HG03442 (cell line): ENCODE measurements around the gene WDR3.
"Not testable (repeated sequence)": the region's sequence is repeated elsewhere in the genome, so short reads cannot be mapped to it uniquely, and the experiment has no call there.

Source experiments
- ATAC-seq: cut with Tn5 transposase; IDR thresholded peaks from one replicate; pipeline ENCODE4 v1.9.1; 2021; ENCODE audit warnings: mild to moderate bottlenecking, moderate library complexity; ENCODE audit not compliant: unreplicated experiment

WDR3 gene

DNA sequence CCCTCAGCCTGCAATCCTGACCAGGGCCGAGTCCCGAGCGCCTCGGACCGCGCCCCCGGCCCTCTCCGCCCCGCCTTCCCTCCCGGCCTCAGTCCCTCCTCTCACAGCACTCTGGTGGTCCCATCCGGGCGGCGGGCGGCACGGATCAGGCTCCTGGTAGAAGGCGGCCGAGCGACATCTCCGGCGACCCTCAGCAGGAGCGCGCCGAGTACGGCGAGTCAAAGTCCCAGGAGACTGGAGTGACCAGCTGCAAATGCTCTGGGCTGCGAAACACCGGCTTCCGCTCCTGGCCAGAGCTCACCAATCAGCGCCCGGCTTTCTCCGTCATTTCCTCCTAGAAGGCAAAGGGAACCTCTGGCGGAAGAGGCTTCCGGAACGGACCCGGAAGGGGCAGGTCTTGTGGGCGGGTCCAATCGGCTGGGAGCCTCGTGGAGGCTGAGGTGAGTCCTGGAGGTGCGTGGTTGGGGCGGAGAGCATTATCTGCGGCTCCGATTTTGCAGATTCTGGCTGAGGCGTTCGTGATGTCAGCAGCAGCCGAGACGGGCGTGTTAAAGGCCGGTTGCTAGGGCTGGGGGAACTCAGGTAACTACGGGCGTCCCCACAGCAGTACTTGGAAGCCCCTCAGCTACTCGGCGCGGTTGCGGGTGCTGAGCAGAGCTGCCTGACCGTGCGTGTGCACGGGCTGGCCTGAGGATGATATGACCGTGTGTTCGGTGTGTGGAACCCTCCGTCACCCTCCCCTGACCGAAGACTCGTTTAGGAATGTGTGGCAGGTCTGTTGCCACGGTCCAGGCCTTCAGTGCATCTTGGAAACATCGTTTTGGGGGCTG lies at the start of gene WDR3, which contains the start of gene GDAP2:
Gene WDR3, plus strand, starts transcription at position 397 of the 830 bp plus-strand sequence. CDS start 3,581 bp downstream, outside the sequence.
Gene GDAP2, minus strand, starts transcription at position 279 of the 830 bp plus-strand sequence. CDS start 9,264 bp downstream, outside the sequence.
- ATAC-seq: peak; percentile 94

DNA sequence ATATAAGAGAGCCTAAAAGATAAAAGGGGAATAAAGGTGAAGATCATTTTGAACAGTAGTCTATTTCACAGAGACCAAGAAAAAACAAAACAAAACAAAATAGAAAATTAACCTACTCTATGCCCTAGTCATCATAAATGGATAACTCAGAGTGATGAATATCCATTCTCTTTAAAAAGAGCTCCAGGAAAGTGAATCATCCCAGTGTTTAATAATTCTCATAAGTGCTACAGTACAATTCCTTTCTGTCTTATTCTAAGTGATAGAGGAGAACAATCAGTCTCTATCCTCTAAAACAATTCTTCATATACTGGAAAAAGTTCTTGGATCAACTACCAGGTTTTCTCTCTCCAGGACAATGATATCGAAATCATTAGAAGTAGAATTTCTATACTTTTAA lies 45.9 kb upstream of the WDR3 start:
- ATAC-seq: no peak

GRCh38 chr1:117886101-117886795 lies 43.3 kb upstream of the WDR3 start:
- no peak for ATAC-seq

- no peak for ATAC-seq
Measured at GRCh38 chr1:117890452-117890851, 39.1 kb upstream of the WDR3 start.

GRCh38 chr1:117892512-117892911 lies 37.0 kb upstream of the WDR3 start:
- ATAC-seq: no peak

- ATAC-seq: no peak
Measured at GRCh38 chr1:117894078-117894477, 35.5 kb upstream of the WDR3 start.

DNA sequence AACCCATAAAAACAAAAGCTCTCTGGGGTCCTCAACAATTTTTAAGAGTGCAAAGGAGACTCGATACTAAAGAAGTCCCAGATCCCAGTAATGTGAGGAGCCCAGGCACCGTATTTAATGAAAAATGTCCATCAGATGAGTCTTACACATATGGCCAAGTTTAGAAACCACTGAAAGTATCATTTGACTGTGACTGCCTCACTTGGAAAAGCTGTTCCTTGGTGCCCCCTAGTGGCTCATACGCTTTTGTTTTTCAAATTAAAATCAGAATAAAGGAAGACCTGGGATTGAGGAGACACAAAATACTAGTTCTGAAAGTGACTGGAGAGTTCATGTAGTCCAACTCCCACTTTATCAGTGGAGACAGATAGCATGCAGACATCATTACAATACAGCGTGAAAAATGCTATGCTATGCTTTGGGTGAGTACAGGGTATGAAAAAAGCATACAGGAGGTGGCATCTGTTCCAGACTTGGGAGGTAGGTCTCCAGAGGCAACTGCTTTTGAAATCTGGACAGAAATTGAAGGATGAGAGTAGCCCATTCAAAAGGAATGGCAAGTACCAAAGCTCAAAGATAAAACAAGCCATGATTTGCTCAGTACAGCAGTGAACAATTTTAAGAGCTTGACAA lies 33.9 kb upstream of the WDR3 start:
- peak; percentile 95 for ATAC-seq

DNA sequence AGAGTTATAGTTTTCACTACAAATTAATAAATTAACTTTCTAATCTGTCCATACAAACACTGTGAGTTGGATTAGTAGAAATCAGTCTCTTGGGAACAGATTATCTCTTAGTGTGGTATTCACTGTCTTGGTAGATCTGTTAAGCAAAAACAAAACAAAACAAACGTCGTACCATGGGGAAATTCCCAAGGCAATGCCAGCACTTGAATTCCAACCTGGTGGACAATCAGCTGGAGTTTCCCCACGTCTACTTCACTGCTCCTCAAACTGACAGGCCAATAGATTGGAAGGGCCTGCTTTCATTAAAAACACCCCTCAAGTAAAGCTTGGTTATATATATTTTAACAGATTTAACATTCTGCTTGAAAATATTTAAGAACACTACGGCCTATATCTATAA lies 32.0 kb upstream of the WDR3 start:
- ATAC-seq: no peak

DNA sequence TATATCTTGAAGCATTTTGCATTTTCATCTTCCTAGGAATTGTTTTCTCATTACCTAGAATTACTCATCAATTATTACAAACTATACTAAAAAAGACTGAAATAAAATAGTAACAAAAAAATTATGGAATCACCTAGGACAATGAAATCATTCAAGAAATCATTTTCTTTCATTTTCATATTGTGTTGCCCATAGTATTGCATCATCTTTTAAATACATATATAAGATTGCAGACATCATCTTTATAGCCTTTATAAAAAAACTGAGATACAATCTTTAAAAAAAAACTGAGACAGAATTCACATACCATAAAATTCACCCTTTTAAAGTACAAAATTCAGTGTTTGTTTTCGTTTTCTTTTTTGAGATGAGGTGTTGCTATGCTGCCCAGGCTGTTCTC lies 29.7 kb upstream of the WDR3 start:
- ATAC-seq: no peak

- ATAC-seq: no peak
Measured at GRCh38 chr1:117902944-117903343, 26.6 kb upstream of the WDR3 start.

DNA sequence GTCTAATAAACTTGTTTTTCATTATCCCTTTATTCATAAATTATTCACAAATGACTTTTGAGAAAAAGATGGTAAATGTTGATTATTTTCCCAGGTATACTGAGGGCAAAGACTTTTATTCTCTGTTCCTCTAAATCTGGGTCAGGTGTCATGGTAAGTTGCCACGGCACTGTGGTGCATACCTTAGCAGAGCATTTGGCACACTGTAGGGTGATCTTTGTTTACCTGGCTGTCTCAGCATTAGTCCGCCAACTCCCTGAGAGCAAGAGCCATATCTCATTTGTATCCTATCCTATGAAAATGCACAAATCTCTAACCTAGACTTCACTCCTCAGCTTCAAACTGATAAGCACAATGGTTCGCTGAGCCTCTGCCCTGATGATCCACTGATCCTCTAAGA lies 25.1 kb upstream of the WDR3 start:
- ATAC-seq: no peak

DNA sequence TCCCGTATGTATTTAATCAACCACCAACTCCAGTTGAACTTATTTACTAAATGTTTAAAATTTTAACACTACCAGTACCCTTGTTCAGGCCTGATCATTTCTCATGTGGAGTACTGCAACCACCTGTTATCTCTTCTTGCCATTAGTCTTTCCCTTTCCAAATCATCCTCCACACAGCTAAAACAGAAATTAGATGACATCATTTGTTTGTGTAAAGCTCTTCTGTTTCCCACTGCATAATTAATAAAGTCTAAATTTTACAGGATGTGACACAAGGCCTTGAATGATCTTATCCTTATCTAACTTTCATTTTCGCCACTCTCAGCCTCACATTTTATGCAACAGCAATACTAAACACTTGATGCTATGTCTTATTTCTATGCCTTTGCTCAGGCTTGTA lies 24.5 kb upstream of the WDR3 start:
- ATAC-seq: no peak

GRCh38 chr1:117911051-117911450 lies 18.5 kb upstream of the WDR3 start:
- ATAC-seq: no peak

- no peak for ATAC-seq
Measured at GRCh38 chr1:117919376-117919775, 10.2 kb upstream of the WDR3 start.

DNA sequence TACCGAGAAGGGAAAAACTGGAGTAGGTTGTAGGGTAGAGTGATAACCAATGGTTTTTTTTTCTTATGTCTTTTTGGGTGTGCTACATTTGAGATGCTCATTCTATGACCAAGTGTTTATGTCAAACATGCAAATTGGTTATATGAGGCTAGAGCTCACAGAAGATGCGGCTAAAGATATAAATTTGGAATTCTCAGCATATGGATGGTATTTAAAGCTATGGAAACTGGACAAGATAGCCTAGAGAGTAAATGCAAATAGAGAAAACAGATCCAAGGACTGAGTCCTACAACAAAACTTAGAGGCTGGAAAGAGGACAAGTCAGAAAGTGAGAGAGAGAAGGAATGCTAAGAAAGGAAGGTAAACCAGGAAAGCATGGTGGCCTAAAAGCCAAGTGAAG lies 7.5 kb upstream of the WDR3 start:
- ATAC-seq: no peak

GRCh38 chr1:117922717-117923116 lies 6.8 kb upstream of the WDR3 start:
- not testable (repeated sequence) for ATAC-seq

DNA sequence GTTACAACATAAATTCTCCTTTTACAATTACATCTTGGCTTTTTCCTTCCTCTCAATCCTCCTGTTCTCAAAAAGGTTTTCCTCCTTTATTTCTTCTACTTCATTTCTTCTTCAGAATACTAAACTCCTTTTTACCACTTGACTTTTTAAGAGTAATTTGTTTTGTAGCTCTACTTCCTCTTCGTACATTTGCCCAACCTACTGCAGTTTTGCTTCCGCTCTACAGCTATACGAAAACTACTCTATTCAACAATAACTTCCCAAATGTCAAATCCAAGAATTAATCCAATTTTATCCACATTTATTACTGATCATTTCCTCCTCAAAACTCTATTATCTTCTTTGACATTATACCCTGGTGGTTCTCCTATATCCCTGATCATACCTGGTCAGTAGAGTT lies 3.6 kb upstream of the WDR3 start:
- no peak for ATAC-seq

DNA sequence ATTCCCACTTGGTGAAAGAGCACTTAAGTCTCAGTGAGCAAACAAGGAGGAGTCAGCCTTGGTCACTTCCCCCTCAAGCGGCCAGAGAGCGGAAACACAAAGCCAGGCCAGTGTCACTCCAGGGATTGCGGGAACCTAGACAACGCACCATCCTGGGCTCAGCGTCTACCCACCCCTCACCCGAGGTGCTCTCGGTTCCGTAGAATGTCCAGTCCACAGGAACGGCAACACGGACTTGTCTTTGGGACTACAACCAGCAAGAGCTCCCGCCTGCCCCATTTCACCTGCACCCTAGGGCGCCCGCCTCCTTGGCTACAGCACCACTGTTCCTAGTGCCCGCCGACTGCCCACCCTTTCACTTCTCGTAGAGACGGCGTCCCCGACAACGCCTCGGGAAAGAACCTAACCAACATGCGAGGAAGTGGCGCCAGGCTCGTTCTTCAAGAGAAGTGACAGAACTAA lies 627 bp upstream of the WDR3 start:
- ATAC-seq: peak; percentile 35

DNA sequence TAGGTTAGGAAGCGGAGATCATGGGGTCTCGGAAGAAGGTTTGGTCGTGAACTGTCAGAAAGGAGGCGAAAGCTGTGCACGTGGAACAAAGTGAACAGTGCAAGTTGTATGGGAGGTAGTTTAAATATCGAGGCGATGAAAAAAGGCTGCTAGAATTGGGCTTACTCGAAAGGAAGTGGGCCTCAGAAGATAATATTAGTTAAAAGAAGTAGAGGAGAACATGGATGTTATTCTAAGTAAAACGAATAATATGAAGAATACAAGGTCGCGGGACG lies 571 bp downstream of the WDR3 start:
- no peak for ATAC-seq

GRCh38 chr1:117930484-117930883 lies 945 bp downstream of the WDR3 start:
- no peak for ATAC-seq

GRCh38 chr1:117932576-117932975 lies 3.0 kb downstream of the WDR3 start:
- no peak for ATAC-seq

DNA sequence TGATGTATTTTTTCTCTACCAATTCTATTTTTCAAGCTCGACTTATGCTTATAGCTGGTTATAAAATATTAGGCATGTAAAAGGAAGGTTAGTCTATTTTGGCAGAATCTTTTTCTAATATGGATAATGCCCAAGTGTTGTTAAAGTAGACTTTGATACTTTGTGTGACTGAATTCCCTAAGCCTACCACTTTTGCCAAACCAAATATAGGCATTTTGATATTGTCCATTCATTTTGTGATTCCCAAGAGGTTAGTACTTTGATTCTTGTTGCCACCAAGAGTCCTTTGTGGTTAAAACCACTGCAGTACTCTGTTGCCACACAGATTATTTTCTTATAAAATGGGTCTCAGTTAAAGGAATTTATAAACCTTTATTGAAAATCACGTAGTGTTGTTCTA lies 4.2 kb downstream of the WDR3 start:
- no peak for ATAC-seq
